Pancreas (tissue), 10 donors: ENCODE data around the gene PPIL3. TPM values are rescaled to one million over a fixed set of nuclear protein-coding genes. Genes with fewer than 3 reads are reported as not detected.

Experiments
- ATAC-seq, 4 donors: fragments of 200-7000 bp; cut with Tn5 transposase; one replicate each; pipeline versions ENCODE4 v1.8.0 to v1.9.1; 2020; ENCODE audit warnings: mild to moderate bottlenecking in 4 of 4, moderate library complexity in 4 of 4
- DNase-seq, 6 donors: peaks; one replicate each; pipeline ENCODE4 v3.0.0-alpha.2; 2020
- FAIRE-seq: peaks from 2 replicates; lab custom pipeline; 2012; peaks lifted over from hg19 to GRCh38; lab: Jason Lieb, UNC
- H3K27ac ChIP-seq, 4 donors: fragments of 200-600 bp; sonication (generic); 1 replicate in 3 of 4; 2 replicates in 1 of 4; pipeline versions ENCODE4 v1.5.0 to v1.8.0; 2020
- H3K27me3 ChIP-seq, 4 donors: fragments of 200-600 bp; one replicate each; pipeline ENCODE4 v1.8.0; 2021
- H3K36me3 ChIP-seq, 3 donors: fragments of 200-600 bp; sonication (generic) in 1 of 3; one replicate each; pipeline versions ENCODE4 v1.5.0 to v1.8.0; 2020 to 2021
- H3K4me1 ChIP-seq, 3 donors: fragments of 200-600 bp; one replicate each; pipeline ENCODE4 v1.8.0; 2021
- H3K4me3 ChIP-seq, 4 donors: fragments of 200-600 bp; sonication (generic) in 2 of 4; one replicate each; pipeline versions ENCODE4 v1.5.0 to v1.8.0; 2020 to 2021
- H3K9me3 ChIP-seq, 4 donors: fragments of 200-600 bp; one replicate each; pipeline ENCODE4 v1.8.0; 2021
- CTCF ChIP-seq, 4 donors: fragments of 200-600 bp; sonication (generic) in 3 of 4; IDR thresholded peaks; one replicate each; pipeline versions ENCODE4 v1.5.0 to v1.8.0; 2021; ENCODE audit warnings: antibody characterized with exemption in 4 of 4
- WGBS, 2 donors: extraction: QIAGEN DNeasy Blood & Tissue Kit; methylation state at CpG; one replicate each; pipeline ENCODE4 v1.1.7; 2013; 5-methylcytosine and 5-hydroxymethylcytosine counted together
- intact Hi-C, 3 donors: fragments of 100-400 bp; cut with DNase I; formaldehyde crosslinking; loops; one replicate each; pipeline versions ENCODE4 v1.11.1 to v1.14.2; 2022
- polyA plus RNA-seq, 2 donors: library from polyadenylated mRNA; stranded (reverse); fragments of 200-250 nt; gene quantifications; one replicate each; pipeline ENCODE4 v1.2.3, GENCODE V29; 2013
- total RNA-seq, 6 donors: library from RNA; stranded (reverse); fragmentation: NEBNext Ultra II Directional in 4 of 6; extraction: Animal tissue kit (Norgen Biotek cat#: 25700) in 4 of 6; gene quantifications; one replicate each; pipeline versions ENCODE4 v1.2.1 to v1.2.4, GENCODE V29; 2021 to 2023
- donor health status: healthy with polysubstance abuse.
- donor health status: DM: no; HTN: no; CAD: no; lungs with moderate emphysema.
- donor health status: DM: no; HTN: no; CAD: no.
- donor health status: control.
- donor health status: control.
- donor health status: Bipolar disorder and iron deficiency.
- donor health status: DM: yes; HTN: yes; CAD: no.
- donor health status: DM: no; HTN: no; CAD: no.
- donor health status: DM: no; HTN: no; CAD: no.
- donor health status: DM: yes; HTN: yes; CAD: no.

Gene PPIL3
- total and polyA plus RNA-seq, 8 donors = 7.2 to 21.8 (median 11.8) TPM

GRCh38 chr2:200847269-200847668 is 41.6 kb downstream of the PPIL3 start:
- Histone ChIP-seq H3K27me3 (no peaks in the 10 kb centered on the region), H3K4me1 (no peaks in the 10 kb centered on the region), H3K27ac (no peak overlapping the region), H3K36me3 (peaks cover 0 to 15% (median 11%) of the 10 kb centered on the region in 3 donors), H3K9me3 (no peaks in the 10 kb centered on the region), H3K4me3 (no peak overlapping the region)
- intact Hi-C loops = no loop called here
- TF ChIP-seq CTCF (IDR thresholded peaks at IDR 0.05) = no peak
- no peak for ATAC-seq
- no peak for DNase-seq
- no peak for FAIRE-seq

GRCh38 chr2:200845669-200846325 is 43.1 kb downstream of the PPIL3 start:
- intact Hi-C loops = no loop called here
- DNase-seq (no peak), ATAC-seq (peak in 1 of 4 donors; percentile 38), FAIRE-seq (no peak)
- H3K4me3 ChIP-seq = no peak overlapping the region
- WGBS, 2 donors = 86 to 87% methylated on average over 10 of the region's 10 CpGs
- H3K4me1 ChIP-seq = no peaks in the 10 kb centered on the region
- H3K9me3 ChIP-seq = no peaks in the 10 kb centered on the region
- H3K27ac ChIP-seq = no peak overlapping the region
- no peaks in the 10 kb centered on the region for H3K27me3 ChIP-seq
- H3K36me3 ChIP-seq = peaks cover 0 to under 1% (median 0%) of the 10 kb centered on the region in 3 donors
- TF ChIP-seq CTCF (IDR thresholded peaks at IDR 0.05) = no peak

- Histone ChIP-seq H3K27ac (no peak overlapping the region), H3K4me3 (no peak overlapping the region), H3K27me3 (no peaks in the 10 kb centered on the region), H3K9me3 (no peaks in the 10 kb centered on the region), H3K36me3 (no peaks in the 10 kb centered on the region), H3K4me1 (no peaks in the 10 kb centered on the region)
- TF ChIP-seq CTCF (IDR thresholded peaks at IDR 0.05) = no peak
- ATAC-seq (no peak), DNase-seq (peak in 1 of 6 donors; percentile 24), FAIRE-seq (no peak)
- intact Hi-C loops = no loop called here
- WGBS, 2 donors = 84 to 91% methylated on average over 5 of the region's 5 CpGs
These were observed 43.7 kb downstream of the PPIL3 start for GRCh38 chr2:200845194-200845593.

GRCh38 chr2:200843993-200844948 is 44.6 kb downstream of the PPIL3 start:
- 82 to 87% methylated on average over 24 of the region's 24 CpGs for WGBS, 2 donors
- Histone ChIP-seq H3K9me3 (no peaks in the 10 kb centered on the region), H3K4me3 (no peak overlapping the region), H3K4me1 (no peaks in the 10 kb centered on the region), H3K27me3 (no peaks in the 10 kb centered on the region), H3K27ac (no peak overlapping the region), H3K36me3 (no peaks in the 10 kb centered on the region)
- intact Hi-C loops = no loop called here
- no peak for FAIRE-seq
- no peak for TF ChIP-seq CTCF (IDR thresholded peaks at IDR 0.05)
- no peak for ATAC-seq
- DNase-seq = no peak
